Measurements from ENCODE around the gene UNC13A. TPM values are rescaled to one million over a fixed set of nuclear protein-coding genes. Genes with fewer than 3 reads are reported as not detected.
"Not testable (repeated sequence)": the region's sequence is repeated elsewhere in the genome, so short reads cannot be mapped to it uniquely, and the experiment has no call there.

The UNC13A gene
- total RNA-seq, 1 experiment from 2014 or later = 22.2 TPM

DNA sequence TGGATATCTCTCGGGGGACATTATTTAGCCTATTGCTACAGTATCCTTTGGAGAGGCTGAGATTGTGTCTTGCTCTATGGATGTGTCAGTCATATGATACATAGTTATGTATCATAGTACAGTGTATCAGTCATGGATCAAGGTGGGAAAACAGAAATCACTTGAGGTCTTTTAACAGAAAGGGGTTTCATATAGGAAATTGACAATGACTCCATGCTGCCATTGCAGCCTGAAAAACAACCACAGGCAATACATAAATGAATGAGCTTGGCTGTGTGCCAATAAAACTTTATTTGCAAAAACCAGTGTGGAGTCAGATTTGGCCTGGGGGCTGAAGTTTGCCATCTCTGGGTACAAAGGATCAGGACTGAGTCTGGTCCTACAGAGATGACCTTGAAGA is 97.3 kb downstream of the UNC13A start:
- no peak overlapping the region for H4K8ac ChIP-seq (replicated peaks; ENCODE audit: insufficient read length, low read depth, low read length)
- no CpG with 5 or more reads among the region's 1 CpG for WGBS (ENCODE audit: extremely low coverage, insufficient read length, low lambda C conversion rate)
- H3T11ph ChIP-seq (ENCODE audit: low read length) = no peak overlapping the region
- no peaks in the 10 kb centered on the region for H3K4me1 ChIP-seq (ENCODE audit: insufficient read depth, low read length)
- no peak overlapping the region for H4K91ac ChIP-seq (ENCODE audit: insufficient read length, low read depth, low read length)
- no peak overlapping the region for H2BK5ac ChIP-seq (ENCODE audit: insufficient read length, low read length)
- no peaks in the 10 kb centered on the region for H4K20me1 ChIP-seq (ENCODE audit: control insufficient read depth, insufficient read depth, insufficient read length)
- no peak overlapping the region for H3K4ac ChIP-seq (ENCODE audit: low read depth, low read length)
- no peaks in the 10 kb centered on the region for H3K27me3 ChIP-seq (ENCODE audit: insufficient read depth, low read length)
- no peak overlapping the region for H2AFZ ChIP-seq (ENCODE audit: low read length)
- H2BK20ac ChIP-seq (ENCODE audit: low read depth, low read length, poor library complexity, severe bottlenecking) = no peak overlapping the region
- TF ChIP-seq, protein P1, sequence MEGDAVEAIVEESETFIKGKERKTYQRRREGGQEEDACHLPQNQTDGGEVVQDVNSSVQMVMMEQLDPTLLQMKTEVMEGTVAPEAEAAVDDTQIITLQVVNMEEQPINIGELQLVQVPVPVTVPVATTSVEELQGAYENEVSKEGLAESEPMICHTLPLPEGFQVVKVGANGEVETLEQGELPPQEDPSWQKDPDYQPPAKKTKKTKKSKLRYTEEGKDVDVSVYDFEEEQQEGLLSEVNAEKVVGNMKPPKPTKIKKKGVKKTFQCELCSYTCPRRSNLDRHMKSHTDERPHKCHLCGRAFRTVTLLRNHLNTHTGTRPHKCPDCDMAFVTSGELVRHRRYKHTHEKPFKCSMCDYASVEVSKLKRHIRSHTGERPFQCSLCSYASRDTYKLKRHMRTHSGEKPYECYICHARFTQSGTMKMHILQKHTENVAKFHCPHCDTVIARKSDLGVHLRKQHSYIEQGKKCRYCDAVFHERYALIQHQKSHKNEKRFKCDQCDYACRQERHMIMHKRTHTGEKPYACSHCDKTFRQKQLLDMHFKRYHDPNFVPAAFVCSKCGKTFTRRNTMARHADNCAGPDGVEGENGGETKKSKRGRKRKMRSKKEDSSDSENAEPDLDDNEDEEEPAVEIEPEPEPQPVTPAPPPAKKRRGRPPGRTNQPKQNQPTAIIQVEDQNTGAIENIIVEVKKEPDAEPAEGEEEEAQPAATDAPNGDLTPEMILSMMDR (conservative IDR thresholded peaks at IDR 0.05) = no peak
- no peak for DNase-seq
- H3K27me3 Mint-ChIP-seq (ENCODE audit: low read depth) = peaks cover 7% of the 10 kb centered on the region
- no peak overlapping the region for H3K18ac ChIP-seq (ENCODE audit: insufficient read length, low read depth, low read length)
- H4K5ac ChIP-seq (ENCODE audit: insufficient read length, low read depth, low read length) = no peak overlapping the region
- no peak overlapping the region for H3K27ac Mint-ChIP-seq
- H3K36me3 Mint-ChIP-seq (ENCODE audit: insufficient read depth in 1 of 3, low read depth in 3 of 3) = peaks cover 0 to 3% (median 0%) of the 10 kb centered on the region in 3 experiments; a peak in 3 of 7 replicates
- no peak overlapping the region for H3K27ac ChIP-seq (ENCODE audit: insufficient read length, low read depth, low read length)
- no peak overlapping the region for H2AK5ac ChIP-seq (ENCODE audit: insufficient read length, low read length)
- H3K14ac ChIP-seq (ENCODE audit: insufficient read depth, low read length) = no peak overlapping the region
- H3K23me2 ChIP-seq (ENCODE audit: insufficient read length, low read depth, low read length, poor library complexity, severe bottlenecking) = no peaks in the 10 kb centered on the region
- peaks cover 0 to 5% of the 10 kb centered on the region in 2 experiments; a peak in 3 of 5 replicates for H3K9me3 Mint-ChIP-seq
- no peaks in the 10 kb centered on the region for H3K79me2 ChIP-seq (ENCODE audit: insufficient read depth, low read length)
- H2BK15ac ChIP-seq (ENCODE audit: low read depth, low read length) = no peak overlapping the region
- no peaks in the 10 kb centered on the region for H3K9me3 ChIP-seq (ENCODE audit: control insufficient read depth, low read depth, low read length)
- no peaks in the 10 kb centered on the region for H3K79me1 ChIP-seq (ENCODE audit: insufficient read depth, low read depth, low read length, poor library complexity, severe bottlenecking)
- no peak overlapping the region for H3K9ac ChIP-seq (ENCODE audit: extremely low read depth, insufficient read length, low read length)
- no peak overlapping the region for H3K4me2 ChIP-seq (ENCODE audit: insufficient read depth, insufficient read length, low read length)
- H2BK120ac ChIP-seq (ENCODE audit: low read depth, low read length, poor library complexity, severe bottlenecking) = no peak overlapping the region
- H3K4me1 Mint-ChIP-seq = peaks cover 0 to 4% of the 10 kb centered on the region in 2 experiments; a peak in 2 of 4 replicates
- no peak overlapping the region for H3K56ac ChIP-seq (ENCODE audit: insufficient read length, low read depth, low read length)
- H2BK12ac ChIP-seq (ENCODE audit: insufficient read length, low read depth, low read length) = no peak overlapping the region
- H3K4me3 Mint-ChIP-seq = no peak overlapping the region
- H3K23ac ChIP-seq (ENCODE audit: insufficient read length, low read depth, low read length) = no peak overlapping the region

DNA sequence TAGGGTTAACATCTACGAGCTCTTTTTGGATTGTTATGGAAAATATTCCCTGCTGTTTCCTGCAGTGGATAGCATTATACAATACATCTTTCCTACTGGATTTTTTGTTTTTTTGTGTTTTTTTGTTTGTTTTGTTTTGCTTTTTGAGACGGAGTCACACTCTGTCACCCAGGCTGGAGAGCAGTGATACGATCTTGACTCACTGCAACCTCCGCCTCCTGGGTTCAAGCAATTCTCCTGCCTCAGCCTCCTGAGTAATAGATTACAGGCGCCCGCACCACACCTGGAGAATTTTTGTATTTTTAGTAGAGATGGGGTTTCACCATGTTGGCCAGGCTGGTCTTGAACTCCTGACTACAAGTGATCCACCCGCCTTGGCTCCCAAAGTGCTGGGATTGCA is 102.8 kb downstream of the UNC13A start:
- H2BK20ac ChIP-seq (ENCODE audit: low read depth, low read length, poor library complexity, severe bottlenecking); H3K4me2 ChIP-seq (ENCODE audit: insufficient read depth, insufficient read length, low read length); H3K4me1 ChIP-seq (ENCODE audit: insufficient read depth, low read length); H2AFZ ChIP-seq (ENCODE audit: low read length); H4K5ac ChIP-seq (ENCODE audit: insufficient read length, low read depth, low read length); H3K23me2 ChIP-seq (ENCODE audit: insufficient read length, low read depth, low read length, poor library complexity, severe bottlenecking); H2AK5ac ChIP-seq (ENCODE audit: insufficient read length, low read length); H3K18ac ChIP-seq (ENCODE audit: insufficient read length, low read depth, low read length); H3K9me3 ChIP-seq (ENCODE audit: control insufficient read depth, low read depth, low read length); H3K79me1 ChIP-seq (ENCODE audit: insufficient read depth, low read depth, low read length, poor library complexity, severe bottlenecking); H3K27ac ChIP-seq (ENCODE audit: insufficient read length, low read depth, low read length); H2BK12ac ChIP-seq (ENCODE audit: insufficient read length, low read depth, low read length); H2BK120ac ChIP-seq (ENCODE audit: low read depth, low read length, poor library complexity, severe bottlenecking); H3K27me3 ChIP-seq (ENCODE audit: insufficient read depth, low read length); H3K9ac ChIP-seq (ENCODE audit: extremely low read depth, insufficient read length, low read length); H4K20me1 ChIP-seq (ENCODE audit: control insufficient read depth, insufficient read depth, insufficient read length); H4K91ac ChIP-seq (ENCODE audit: insufficient read length, low read depth, low read length); H2BK5ac ChIP-seq (ENCODE audit: insufficient read length, low read length); H3K14ac ChIP-seq (ENCODE audit: insufficient read depth, low read length); H3K4ac ChIP-seq (ENCODE audit: low read depth, low read length); H3K79me2 ChIP-seq (ENCODE audit: insufficient read depth, low read length); H3K4me3 Mint-ChIP-seq; DNase-seq; H2BK15ac ChIP-seq (ENCODE audit: low read depth, low read length); H3T11ph ChIP-seq (ENCODE audit: low read length); H4K8ac ChIP-seq (replicated peaks; ENCODE audit: insufficient read length, low read depth, low read length); H3K23ac ChIP-seq (ENCODE audit: insufficient read length, low read depth, low read length); H3K56ac ChIP-seq (ENCODE audit: insufficient read length, low read depth, low read length); H3K27me3 Mint-ChIP-seq (ENCODE audit: low read depth); H3K9me3 Mint-ChIP-seq: not testable (repeated sequence)
- H3K36me3 Mint-ChIP-seq (ENCODE audit: insufficient read depth in 1 of 3, low read depth in 3 of 3) = peaks cover 7 to 23% (median 18%) of the 10 kb centered on the region in 3 experiments; a peak in 6 of 7 replicates
- peak overlapping the region in 1 of 3 experiments; percentile 29; a peak in 2 of 7 replicates for H3K27ac Mint-ChIP-seq
- no CpG with 5 or more reads among the region's 7 CpGs for WGBS (ENCODE audit: extremely low coverage, insufficient read length, low lambda C conversion rate)
- peaks cover 8 to 22% of the 10 kb centered on the region in 2 experiments for H3K4me1 Mint-ChIP-seq

Data from H9 (cell line).